IPS DF 19.7 (cell line): Measurements from ENCODE around the gene CNTF.
A peak's percentile ranks its signal among the peaks of the same experiment; 100 is the strongest.

Experiments used
- DNase-seq: peaks from one replicate; pipeline ENCODE4 v3.0.0-alpha.2; 2013; ENCODE audit warnings: low read depth, low spot score

CNTF gene

DNA sequence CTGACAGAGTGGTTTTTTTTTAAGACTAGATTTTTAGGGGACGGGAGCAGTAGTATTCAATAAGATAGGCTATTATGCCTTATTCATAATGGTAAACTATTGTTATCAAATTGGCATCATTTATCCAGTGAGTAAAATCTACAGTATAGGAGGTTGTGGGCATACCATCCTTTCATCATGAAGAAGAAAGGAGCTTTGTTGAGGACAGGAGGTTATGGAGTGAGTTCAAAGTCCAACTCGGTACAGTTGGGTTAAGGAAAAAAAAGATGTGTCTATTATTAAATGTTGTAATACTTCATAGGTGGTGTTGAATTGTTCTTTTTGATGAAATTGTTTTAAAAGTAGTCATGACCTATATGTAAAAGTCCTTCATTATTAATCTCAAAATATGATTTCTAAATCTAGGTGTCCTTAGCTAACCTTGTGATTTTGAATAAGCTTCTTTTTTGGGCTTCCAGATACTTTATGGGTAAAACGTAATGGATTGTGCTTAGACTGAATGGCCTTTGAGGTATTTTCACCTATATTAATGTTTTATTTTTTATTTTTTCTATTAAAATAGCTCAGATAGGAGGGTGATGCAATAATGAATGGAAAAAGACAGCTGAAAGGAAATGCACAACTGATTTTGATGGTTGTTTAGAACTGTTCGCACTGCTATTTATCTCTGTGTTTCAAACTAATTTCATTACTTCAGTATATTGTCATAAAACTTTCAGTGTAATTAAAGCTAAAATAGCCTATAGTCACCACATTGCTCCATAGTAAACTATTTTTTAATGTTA lies 15.3 kb upstream of the CNTF start:
- DNase-seq = no peak

DNA sequence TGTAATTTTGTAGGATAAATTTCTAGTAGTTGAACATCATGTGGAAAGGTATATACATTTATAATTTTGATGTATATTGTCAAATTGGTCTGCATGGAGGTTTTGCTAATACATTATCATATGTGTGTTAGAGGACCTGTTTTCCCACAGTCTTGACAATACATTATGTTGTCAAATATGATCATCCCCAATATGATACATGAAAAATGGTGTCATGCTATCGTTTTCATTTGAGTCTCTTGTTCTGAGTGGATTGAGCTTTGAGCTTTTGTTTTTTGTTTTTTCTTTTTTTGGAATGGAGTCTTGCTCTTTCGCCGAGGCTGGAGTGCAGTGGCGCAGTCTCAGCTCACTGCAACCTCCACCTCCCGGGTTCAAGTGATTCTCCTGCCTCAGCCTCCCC lies 14.1 kb upstream of the CNTF start:
- no peak for DNase-seq

GRCh38 chr11:58609723-58610122 lies 12.7 kb upstream of the CNTF start:
- no peak for DNase-seq

DNA sequence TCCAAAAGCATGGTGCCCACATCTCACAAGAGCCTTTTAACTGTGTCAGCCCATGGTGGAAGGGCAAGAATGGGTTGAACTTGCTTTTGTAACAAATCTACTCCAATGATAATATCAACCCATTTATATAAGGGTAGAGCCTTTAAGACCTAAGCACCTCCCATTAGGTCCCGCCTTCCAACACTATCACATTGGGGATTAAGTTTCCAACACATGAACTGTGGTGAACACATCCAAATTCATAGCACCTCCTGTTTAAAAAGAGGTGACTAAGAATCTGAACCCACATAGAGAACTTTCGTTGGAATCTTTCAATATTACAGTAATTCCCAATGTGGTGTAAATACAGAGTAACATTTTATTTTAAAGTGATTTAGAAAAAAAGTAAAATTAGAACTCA lies 9.2 kb upstream of the CNTF start:
- DNase-seq = no peak

DNA sequence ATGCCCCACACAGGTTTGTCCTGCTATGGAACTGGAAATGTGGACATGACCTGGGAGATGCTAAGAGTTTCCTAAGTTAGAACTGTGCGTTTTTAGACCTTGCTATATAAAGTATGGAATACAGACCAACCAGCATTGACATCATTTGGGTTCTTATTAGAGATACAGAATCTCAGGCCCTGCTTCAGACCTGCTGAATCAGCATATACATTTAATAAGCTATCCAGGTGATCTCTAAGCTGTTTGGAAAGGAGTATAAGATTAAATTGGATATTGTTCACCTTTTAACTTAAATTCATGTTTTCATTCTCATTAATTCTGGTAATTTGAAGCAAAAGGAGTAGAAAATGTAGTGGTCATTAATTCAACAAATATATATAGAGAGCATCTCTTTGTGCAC lies 6.9 kb upstream of the CNTF start:
- no peak for DNase-seq

DNA sequence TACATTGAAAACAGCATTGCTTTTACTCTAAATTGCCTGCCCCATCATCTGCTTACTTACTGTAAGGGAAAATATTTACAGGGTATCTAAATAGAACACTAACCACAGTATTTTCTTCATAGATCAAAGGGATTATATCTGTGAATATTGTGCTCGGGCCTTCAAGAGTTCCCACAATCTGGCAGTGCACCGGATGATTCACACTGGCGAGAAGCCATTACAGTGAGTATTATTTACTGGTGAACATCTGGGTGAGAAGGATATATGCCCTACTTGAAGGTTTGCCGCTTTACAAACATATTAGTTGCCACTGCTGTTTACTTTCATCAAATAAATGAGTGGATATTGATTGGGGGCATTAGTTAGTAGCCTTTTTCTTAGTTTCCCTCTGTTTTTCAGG lies 5.9 kb upstream of the CNTF start:
- DNase-seq = no peak

DNA sequence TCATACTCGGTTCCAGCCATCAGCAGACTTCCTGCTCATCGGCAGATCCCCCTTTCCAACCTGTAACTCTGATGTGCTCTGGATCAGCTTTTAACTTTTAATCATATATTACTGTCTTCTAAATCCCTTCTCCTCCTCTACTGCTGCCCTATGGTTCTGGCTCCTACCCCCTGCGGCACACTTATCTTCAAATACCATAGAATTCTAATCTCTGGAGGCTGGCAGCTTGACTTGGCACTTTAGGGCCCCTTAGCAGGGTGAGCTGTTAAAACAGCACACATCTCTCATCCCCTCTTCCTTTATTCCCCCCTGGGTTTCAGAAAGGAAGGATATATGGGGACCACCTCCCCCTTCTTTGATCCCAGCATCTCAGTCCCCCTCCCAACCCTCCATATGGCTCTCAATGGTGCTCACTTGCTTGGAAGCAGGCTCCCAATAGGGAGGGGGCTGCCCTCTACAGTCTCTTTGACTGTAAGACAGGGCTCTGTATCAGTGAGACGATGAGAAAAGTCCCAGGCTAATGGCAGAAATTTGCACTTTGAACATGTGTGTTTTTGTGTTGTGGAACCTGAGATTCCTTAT lies 4.4 kb upstream of the CNTF start:
- no peak for DNase-seq

GRCh38 chr11:58621586-58622262 lies 741 bp upstream of the CNTF start:
- DNase-seq = no peak

DNA sequence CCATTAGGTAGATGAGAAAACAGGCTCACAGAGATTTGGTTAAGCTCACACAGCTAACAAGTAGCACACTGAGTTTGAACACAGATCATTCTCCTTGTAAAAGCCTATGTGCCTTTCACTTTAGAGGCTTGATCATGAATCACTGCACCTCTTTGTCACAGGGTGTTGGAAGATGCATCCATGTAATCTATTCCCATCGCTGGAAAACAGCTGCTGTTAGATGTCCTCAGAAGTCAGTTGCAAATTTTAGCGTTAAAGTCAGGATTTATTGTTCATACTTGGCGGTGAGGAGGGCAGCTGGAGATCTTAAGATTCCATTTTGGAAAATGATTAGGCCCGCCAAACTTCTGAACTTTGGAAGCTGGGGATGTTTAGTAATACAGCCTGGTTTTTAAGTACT lies 2.6 kb downstream of the CNTF start:
- DNase-seq = no peak

GRCh38 chr11:58625826-58626460 lies 3.5 kb downstream of the CNTF start:
- DNase-seq = no peak

DNA sequence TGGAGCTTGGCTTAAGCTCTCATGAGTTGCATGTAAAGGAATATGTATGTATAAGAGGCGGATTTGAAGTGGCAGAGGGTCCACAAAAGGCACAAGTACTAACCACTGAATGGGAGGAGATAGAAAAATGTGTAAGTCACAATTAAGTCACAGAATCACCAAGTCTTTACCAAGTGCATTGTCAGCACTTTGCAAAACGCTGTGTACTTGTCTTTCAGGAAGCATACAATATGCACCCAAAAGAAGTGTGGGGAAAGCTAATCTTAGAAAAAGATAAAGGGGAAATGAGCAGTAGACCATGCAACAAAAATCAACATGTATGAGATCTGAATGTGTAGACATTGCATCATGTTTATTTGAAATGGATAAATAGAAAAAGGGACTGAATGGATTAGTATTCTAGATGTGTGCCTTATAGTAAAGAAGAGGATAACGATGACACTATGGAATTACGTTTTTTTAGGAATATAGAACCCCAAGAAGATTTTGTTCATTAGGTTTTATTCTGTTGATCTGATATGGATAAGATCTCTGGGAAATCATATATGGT lies 4.5 kb downstream of the CNTF start:
- no peak for DNase-seq

DNA sequence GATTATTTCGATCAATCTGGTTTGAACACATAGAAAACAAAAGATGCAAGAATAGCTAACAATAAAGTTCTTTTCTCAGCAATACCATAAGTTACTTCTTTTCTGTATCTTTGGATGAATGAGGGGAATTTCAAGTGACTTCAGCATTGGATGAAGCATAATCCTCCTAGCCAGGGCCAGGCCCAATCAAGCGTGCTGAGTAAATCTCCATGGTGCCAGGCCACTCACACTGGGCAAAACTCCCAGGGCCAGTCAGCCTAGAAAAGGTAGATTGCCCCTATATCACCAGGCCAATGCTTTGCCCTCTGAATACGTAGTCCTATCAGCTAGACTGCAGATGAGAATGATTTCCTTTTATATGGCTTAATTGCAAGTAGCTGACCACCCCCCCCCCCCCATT lies 6.0 kb downstream of the CNTF start:
- DNase-seq = no peak

- peak; percentile 33 for DNase-seq
Observed at GRCh38 chr11:58629857-58630256, 7.4 kb downstream of the CNTF start.

DNA sequence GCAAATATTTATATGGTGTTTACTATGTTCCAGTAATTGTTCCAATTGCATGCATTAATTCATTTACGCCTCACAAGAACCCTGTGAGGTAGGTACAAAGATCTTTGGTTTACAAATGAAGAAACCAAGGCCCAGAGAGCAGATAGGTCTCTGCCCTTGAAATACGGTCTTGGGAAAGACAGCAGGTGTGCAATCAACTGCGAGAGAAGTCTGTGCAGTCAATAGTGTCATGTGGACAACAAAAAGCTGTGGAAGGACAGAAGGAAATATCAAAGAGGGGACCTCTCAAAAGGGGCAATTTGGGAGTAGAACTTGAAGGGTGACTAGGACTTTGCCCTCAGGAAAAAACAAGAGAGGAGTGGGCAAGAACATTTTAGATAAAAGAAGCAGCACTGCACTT lies 8.9 kb downstream of the CNTF start:
- DNase-seq = no peak

GRCh38 chr11:58632510-58632909 lies 10.0 kb downstream of the CNTF start:
- no peak for DNase-seq

DNA sequence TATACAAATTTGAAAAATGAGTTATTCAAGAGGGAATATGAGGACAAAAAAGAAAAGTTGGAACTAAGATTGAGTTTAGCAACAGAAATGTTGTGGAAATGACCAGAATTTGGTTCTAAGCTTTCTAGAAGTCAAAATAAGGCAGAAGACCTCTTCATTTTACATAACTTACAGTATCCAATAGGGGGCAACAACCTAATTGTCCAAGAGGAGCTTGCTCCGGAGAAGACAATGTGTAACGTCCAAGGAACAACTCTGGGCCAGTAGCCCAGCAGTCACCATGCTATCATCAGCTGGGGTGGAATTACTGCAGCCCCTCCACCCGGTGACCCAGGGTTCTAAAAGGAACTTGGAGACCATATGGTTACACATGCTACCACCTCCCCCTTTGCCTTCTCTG lies 14.1 kb downstream of the CNTF start:
- DNase-seq = no peak

DNA sequence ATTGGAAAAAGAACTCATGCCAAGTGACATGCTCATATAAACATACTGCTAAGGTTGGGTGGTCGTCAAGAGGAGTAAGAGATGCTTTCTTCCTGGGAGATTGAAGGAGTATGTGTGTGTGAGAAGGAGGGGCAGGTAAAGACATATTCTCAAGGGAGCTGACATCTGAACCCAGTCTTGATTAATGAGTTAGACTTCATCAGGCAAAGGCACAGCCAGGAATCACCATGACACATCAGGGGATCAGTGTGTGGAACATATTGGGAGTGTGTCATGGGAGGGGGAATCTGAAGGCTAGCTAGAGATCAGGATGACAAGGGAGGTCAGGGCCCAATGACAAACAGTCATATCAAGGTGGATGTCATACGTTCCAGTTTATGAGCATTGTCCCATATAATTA lies 14.9 kb downstream of the CNTF start:
- DNase-seq = no peak

DNA sequence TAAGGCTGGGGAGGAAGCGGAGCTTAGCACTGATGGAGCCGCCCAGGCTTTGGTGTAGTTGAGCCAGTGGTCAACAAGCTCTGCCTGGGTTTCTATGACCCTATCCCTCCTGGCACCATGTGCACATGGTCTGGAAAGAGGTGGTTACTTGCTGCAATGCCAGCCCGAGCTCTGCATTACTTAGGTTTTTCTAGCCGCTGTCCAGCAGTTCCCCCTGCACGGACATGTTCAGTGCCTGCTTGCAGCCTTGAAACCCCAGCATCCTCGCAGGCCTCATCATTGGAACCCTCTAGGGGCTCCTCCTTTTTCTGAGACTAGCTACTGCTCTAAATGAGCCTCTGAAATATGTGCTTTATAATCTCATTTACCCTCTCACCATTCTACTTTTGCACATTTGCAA lies 16.6 kb downstream of the CNTF start:
- no peak for DNase-seq

DNA sequence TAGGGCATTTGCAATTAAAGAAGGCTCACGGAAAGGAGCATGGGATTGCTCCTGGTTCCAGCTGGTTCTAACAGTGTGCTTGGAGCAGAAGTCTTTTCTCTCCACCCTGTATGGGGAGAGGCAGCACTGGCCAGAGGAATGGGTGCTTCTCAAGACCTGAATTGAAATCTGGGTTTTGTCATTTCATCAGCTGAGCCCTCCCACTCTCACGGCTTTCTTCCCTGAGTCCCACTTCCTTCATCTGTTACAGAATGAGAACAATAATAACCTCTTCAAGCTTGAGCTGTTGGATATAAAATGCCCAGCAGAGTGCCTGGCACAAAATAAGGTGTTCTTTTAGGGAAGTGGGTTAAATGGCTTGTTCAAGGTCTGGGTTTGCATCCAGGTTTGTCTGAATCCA lies 17.2 kb downstream of the CNTF start:
- DNase-seq = no peak

DNA sequence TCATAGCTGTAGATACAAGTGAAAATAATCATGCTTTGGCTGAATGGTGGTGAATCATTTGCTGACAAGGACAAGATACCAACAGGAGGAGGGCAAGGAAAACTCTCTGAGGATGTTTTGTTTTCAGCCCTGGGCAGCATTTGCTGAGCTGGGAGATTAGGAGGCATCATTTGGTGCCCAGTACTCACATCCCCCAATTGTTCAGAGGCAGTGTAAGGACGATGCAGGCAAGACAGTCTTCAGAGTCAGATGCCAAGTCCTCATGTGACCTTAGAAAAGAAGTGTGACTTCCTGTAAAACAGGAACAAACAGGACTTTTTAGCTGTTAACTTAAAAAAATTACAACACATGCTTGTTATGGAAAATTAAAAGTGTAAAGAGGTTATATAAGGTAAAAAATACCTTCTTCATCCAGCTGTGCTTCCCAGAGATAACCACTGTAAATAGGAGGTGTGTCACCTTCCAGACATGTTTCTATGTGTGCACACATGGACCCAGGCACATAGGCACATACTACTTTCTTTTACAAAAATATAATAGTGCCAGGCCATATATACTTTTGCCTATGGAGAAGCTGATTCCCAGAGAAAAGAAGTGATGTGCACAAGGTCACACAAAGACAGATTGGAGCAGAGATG lies 18.0 kb downstream of the CNTF start:
- no peak for DNase-seq

DNA sequence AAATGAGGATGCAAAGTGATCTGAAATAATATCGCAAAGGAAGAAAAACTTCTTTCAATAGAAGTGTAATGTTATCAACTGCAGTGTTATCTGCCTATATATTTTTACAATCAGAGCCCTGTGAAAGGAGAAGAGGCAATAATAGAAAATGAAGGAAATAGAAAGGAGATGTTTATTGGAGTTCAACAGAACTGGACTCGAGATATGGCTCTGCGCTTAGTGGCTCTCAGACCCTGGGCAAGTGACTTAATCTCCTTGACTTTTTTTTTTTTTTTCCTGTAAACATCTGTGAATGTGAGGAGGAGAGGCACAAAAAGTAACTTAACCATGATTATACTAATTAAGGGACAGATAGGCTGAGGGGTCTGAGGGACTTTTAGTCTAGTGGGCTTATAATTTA lies 18.9 kb downstream of the CNTF start:
- DNase-seq = no peak
